Measurements from ENCODE around the gene NGDN.

NGDN gene

DNA sequence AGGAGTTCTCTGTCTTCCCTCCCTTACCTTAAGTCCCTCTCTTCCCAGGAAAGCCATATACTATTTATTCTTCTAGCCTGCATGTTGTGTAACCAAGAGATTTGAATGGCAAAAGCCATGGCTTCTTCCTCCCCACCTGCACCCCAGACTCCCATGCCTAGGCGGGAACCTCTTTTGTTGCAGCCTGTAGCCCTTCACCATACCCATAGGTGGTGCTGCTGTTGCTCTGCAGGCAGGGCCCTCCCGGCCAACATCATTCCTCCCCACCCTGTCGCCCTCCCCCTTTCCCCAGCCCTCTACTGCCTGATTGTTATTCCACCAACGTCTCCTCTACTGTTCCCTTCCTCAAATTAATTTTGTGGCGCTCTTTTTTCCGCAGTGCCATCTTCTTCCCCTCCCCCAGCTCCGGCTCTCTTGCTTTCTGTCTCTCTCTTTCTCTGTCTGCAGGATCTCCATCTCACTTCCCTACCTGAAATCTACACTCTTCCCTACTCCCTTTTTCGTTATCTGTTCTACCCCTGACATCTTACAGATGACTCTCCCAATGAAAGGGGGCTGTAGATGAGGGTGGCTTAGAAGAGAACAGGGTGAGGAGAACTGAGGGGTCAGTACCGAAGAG, 13.8 kb downstream of the NGDN start:
- Histone ChIP-seq H3K27ac (ENCODE audit: insufficient read depth in 1 of 2, low read depth in 1 of 2, low read length in 2 of 2, poor library complexity in 1 of 2, severe bottlenecking in 2 of 2) (no peak overlapping the region), H3K9me3 (ENCODE audit: control extremely low read depth in 1 of 5, control insufficient read depth in 4 of 5, insufficient read depth in 2 of 5, low read depth in 1 of 5, low read length in 4 of 5) (no peaks in the 10 kb centered on the region), H3K4me1 (ENCODE audit: control extremely low read depth in 1 of 4, control insufficient read depth in 4 of 4, insufficient read depth in 4 of 4, low read length in 3 of 4) (peaks cover 0 to 2% (median 0%) of the 10 kb centered on the region in 4 experiments), H3K4me3 (ENCODE audit: control insufficient read depth in 1 of 7, extremely low read depth in 1 of 7, insufficient read depth in 4 of 7, low read depth in 2 of 7, low read length in 6 of 7) (no peak overlapping the region), H3K36me3 (ENCODE audit: control insufficient read depth in 4 of 4, insufficient read depth in 4 of 4, low read length in 3 of 4) (peaks cover 0 to 15% (median 6%) of the 10 kb centered on the region in 4 experiments), H3K27me3 (replicated peaks in 2 of 5; ENCODE audit: control insufficient read depth in 4 of 5, insufficient read depth in 5 of 5, low read length in 4 of 5) (no peaks in the 10 kb centered on the region)
- ChIA-PET POLR2A (no interaction called here), CTCF (interaction anchor here (1.0 to 16.7 kb wide), 9 partner anchors 8 to 80 kb away, joined by 3 to 519 read pairs (median 4); partner anchors contain the start of genes AP1G2 and THTPA)
- peak; percentile 26 to 40 (median 35) for DNase-seq
- 78% methylated on average over 8 of the region's 9 CpGs for WGBS (ENCODE audit: insufficient coverage)

DNA sequence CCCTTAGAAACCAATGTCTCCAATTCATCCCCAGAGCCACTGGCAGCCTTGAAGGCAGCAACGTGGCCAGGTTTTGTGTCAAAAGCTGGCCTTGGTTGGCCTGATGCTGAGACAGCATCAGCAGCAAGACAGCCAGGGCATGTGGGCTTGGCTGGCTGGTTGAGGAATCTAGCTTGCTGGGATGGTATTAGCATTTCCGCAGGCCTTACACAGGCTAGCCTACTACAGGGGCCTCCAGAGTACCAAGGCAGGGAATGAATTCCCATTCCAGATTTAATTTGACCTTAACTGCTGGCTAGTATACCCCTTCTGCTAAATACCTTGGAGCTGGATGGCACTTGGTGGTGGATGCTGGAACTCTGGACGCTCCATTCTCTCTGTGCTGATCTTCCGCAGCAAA, 15.8 kb downstream of the NGDN start:
- H3K27ac ChIP-seq (ENCODE audit: insufficient read depth in 1 of 2, low read depth in 1 of 2, low read length in 2 of 2, poor library complexity in 1 of 2, severe bottlenecking in 2 of 2): no peak overlapping the region
- H3K9me3 ChIP-seq (ENCODE audit: control extremely low read depth in 1 of 5, control insufficient read depth in 4 of 5, insufficient read depth in 2 of 5, low read depth in 1 of 5, low read length in 4 of 5): no peaks in the 10 kb centered on the region
- ChIA-PET POLR2A (no interaction called here), CTCF (interaction anchor here (1.3 to 16.7 kb wide), 9 partner anchors 10 to 78 kb away, joined by 3 to 519 read pairs (median 7); partner anchors contain the start of genes AP1G2 and THTPA)
- H3K36me3 ChIP-seq (ENCODE audit: control insufficient read depth in 4 of 4, insufficient read depth in 4 of 4, low read length in 3 of 4): peaks cover 0 to 13% (median 6%) of the 10 kb centered on the region in 4 experiments
- H3K4me1 ChIP-seq (ENCODE audit: control extremely low read depth in 1 of 4, control insufficient read depth in 4 of 4, insufficient read depth in 4 of 4, low read length in 3 of 4): peaks cover 0 to 2% (median 0%) of the 10 kb centered on the region in 4 experiments
- WGBS (ENCODE audit: insufficient coverage): 96% methylated on average over 3 of the region's 4 CpGs
- no peak overlapping the region for H3K4me3 ChIP-seq (ENCODE audit: control insufficient read depth in 1 of 7, extremely low read depth in 1 of 7, insufficient read depth in 4 of 7, low read depth in 2 of 7, low read length in 6 of 7)
- DNase-seq: no peak
- H3K27me3 ChIP-seq (replicated peaks in 2 of 5; ENCODE audit: control insufficient read depth in 4 of 5, insufficient read depth in 5 of 5, low read length in 4 of 5): no peaks in the 10 kb centered on the region

- WGBS (ENCODE audit: insufficient coverage): 38% methylated on average over 2 of the region's 2 CpGs
- POLR2A ChIA-PET: no interaction called here
Measured at GRCh38 chr14:23486036-23486435, 16.5 kb downstream of the NGDN start.

GRCh38 chr14:23487216-23487615, 17.7 kb downstream of the NGDN start:
- peaks cover 0 to 10% (median 3%) of the 10 kb centered on the region in 4 experiments for H3K36me3 ChIP-seq (ENCODE audit: control insufficient read depth in 4 of 4, insufficient read depth in 4 of 4, low read length in 3 of 4)
- no peak for DNase-seq
- no peaks in the 10 kb centered on the region for H3K9me3 ChIP-seq (ENCODE audit: control extremely low read depth in 1 of 5, control insufficient read depth in 4 of 5, insufficient read depth in 2 of 5, low read depth in 1 of 5, low read length in 4 of 5)
- H3K27me3 ChIP-seq (replicated peaks in 2 of 5; ENCODE audit: control insufficient read depth in 4 of 5, insufficient read depth in 5 of 5, low read length in 4 of 5): no peaks in the 10 kb centered on the region
- H3K4me1 ChIP-seq (ENCODE audit: control extremely low read depth in 1 of 4, control insufficient read depth in 4 of 4, insufficient read depth in 4 of 4, low read length in 3 of 4): peaks cover 0 to 2% (median 0%) of the 10 kb centered on the region in 4 experiments
- no CpG with 5 or more reads among the region's 7 CpGs for WGBS (ENCODE audit: insufficient coverage)
- ChIA-PET POLR2A (no interaction called here), CTCF (interaction anchor here (1.5 to 16.7 kb wide), 2 partner anchors 52 to 76 kb away, joined by 5 to 519 read pairs; partner anchors contain the start of genes AP1G2 and THTPA)
- no peak overlapping the region for H3K4me3 ChIP-seq (ENCODE audit: control insufficient read depth in 1 of 7, extremely low read depth in 1 of 7, insufficient read depth in 4 of 7, low read depth in 2 of 7, low read length in 6 of 7)
- H3K27ac ChIP-seq (ENCODE audit: insufficient read depth in 1 of 2, low read depth in 1 of 2, low read length in 2 of 2, poor library complexity in 1 of 2, severe bottlenecking in 2 of 2): no peak overlapping the region

More at GRCh38 chr14:23486036-23486435, 16.5 kb downstream of the NGDN start:
- Histone ChIP-seq H3K36me3 (ENCODE audit: control insufficient read depth in 4 of 4, insufficient read depth in 4 of 4, low read length in 3 of 4) (peaks cover 0 to 10% (median 3%) of the 10 kb centered on the region in 4 experiments), H3K27ac (ENCODE audit: insufficient read depth in 1 of 2, low read depth in 1 of 2, low read length in 2 of 2, poor library complexity in 1 of 2, severe bottlenecking in 2 of 2) (no peak overlapping the region), H3K27me3 (replicated peaks in 2 of 5; ENCODE audit: control insufficient read depth in 4 of 5, insufficient read depth in 5 of 5, low read length in 4 of 5) (no peaks in the 10 kb centered on the region), H3K4me1 (ENCODE audit: control extremely low read depth in 1 of 4, control insufficient read depth in 4 of 4, insufficient read depth in 4 of 4, low read length in 3 of 4) (peaks cover 0 to 2% (median 0%) of the 10 kb centered on the region in 4 experiments), H3K9me3 (ENCODE audit: control extremely low read depth in 1 of 5, control insufficient read depth in 4 of 5, insufficient read depth in 2 of 5, low read depth in 1 of 5, low read length in 4 of 5) (no peaks in the 10 kb centered on the region), H3K4me3 (ENCODE audit: control insufficient read depth in 1 of 7, extremely low read depth in 1 of 7, insufficient read depth in 4 of 7, low read depth in 2 of 7, low read length in 6 of 7) (no peak overlapping the region)
- CTCF ChIA-PET: interaction anchor here (1.3 to 16.7 kb wide), 7 partner anchors 10 to 77 kb away, joined by 3 to 519 read pairs (median 9); partner anchors contain the start of genes AP1G2 and THTPA
- no peak for DNase-seq

DNA sequence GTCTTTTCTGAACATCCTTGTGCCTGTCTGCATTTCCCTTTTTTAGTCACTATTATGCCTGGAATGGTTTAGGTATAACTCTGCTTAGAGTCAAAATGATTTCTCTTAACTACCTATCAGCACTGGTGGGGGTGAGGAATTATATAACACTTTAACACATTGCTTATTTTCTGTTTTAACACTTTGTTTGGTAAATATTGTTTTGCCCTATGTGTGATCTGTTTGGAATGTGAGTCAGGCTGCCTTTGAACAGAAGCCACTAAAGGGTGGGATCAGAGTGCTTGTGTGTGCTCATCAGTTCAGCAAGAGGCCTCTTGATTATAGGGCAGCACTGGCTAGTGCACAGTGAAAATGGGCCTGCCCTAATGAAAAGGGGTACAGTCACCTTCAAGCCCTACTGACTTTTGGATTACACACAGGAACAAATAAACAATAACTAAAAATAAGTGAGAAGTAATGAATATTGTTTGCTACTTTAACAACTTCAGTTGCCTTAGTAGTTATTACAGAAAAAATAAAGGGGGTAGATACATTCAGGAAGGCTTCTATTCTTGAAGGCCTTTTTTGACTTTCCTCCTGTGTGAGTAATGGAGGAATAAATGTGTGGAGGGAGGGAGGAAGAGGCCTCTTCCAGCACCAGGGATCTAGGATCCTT, 23.2 kb downstream of the NGDN start:
- H3K36me3 ChIP-seq (ENCODE audit: control insufficient read depth in 4 of 4, insufficient read depth in 4 of 4, low read length in 3 of 4): peaks cover 0 to 2% (median 0%) of the 10 kb centered on the region in 4 experiments
- H3K27me3 ChIP-seq (replicated peaks in 2 of 5; ENCODE audit: control insufficient read depth in 4 of 5, insufficient read depth in 5 of 5, low read length in 4 of 5): no peaks in the 10 kb centered on the region
- ChIA-PET CTCF (interaction anchor here (1.1 to 1.3 kb wide), 2 partner anchors 17 to 67 kb away, joined by 3 to 4 read pairs; no protein-coding TSS in a partner anchor), POLR2A (no interaction called here)
- H3K27ac ChIP-seq (ENCODE audit: insufficient read depth in 1 of 2, low read depth in 1 of 2, low read length in 2 of 2, poor library complexity in 1 of 2, severe bottlenecking in 2 of 2): no peak overlapping the region
- H3K4me1 ChIP-seq (ENCODE audit: control extremely low read depth in 1 of 4, control insufficient read depth in 4 of 4, insufficient read depth in 4 of 4, low read length in 3 of 4): no peaks in the 10 kb centered on the region
- DNase-seq: no peak
- H3K4me3 ChIP-seq (ENCODE audit: control insufficient read depth in 1 of 7, extremely low read depth in 1 of 7, insufficient read depth in 4 of 7, low read depth in 2 of 7, low read length in 6 of 7): no peak overlapping the region
- H3K9me3 ChIP-seq (ENCODE audit: control extremely low read depth in 1 of 5, control insufficient read depth in 4 of 5, insufficient read depth in 2 of 5, low read depth in 1 of 5, low read length in 4 of 5): no peaks in the 10 kb centered on the region

- CTCF ChIA-PET: interaction anchor here (0.8 to 5.6 kb wide), 4 partner anchors 10 to 69 kb away, joined by 3 to 26 read pairs (median 4); no protein-coding TSS in a partner anchor
- Histone ChIP-seq H3K9me3 (ENCODE audit: control extremely low read depth in 1 of 5, control insufficient read depth in 4 of 5, insufficient read depth in 2 of 5, low read depth in 1 of 5, low read length in 4 of 5) (no peaks in the 10 kb centered on the region), H3K27me3 (replicated peaks in 2 of 5; ENCODE audit: control insufficient read depth in 4 of 5, insufficient read depth in 5 of 5, low read length in 4 of 5) (no peaks in the 10 kb centered on the region), H3K27ac (ENCODE audit: insufficient read depth in 1 of 2, low read depth in 1 of 2, low read length in 2 of 2, poor library complexity in 1 of 2, severe bottlenecking in 2 of 2) (no peak overlapping the region), H3K36me3 (ENCODE audit: control insufficient read depth in 4 of 4, insufficient read depth in 4 of 4, low read length in 3 of 4) (no peaks in the 10 kb centered on the region), H3K4me3 (ENCODE audit: control insufficient read depth in 1 of 7, extremely low read depth in 1 of 7, insufficient read depth in 4 of 7, low read depth in 2 of 7, low read length in 6 of 7) (no peak overlapping the region), H3K4me1 (ENCODE audit: control extremely low read depth in 1 of 4, control insufficient read depth in 4 of 4, insufficient read depth in 4 of 4, low read length in 3 of 4) (no peaks in the 10 kb centered on the region)
- POLR2A ChIA-PET: no interaction called here
- no peak for DNase-seq
- 86% methylated on average over 1 of the region's 2 CpGs for WGBS (ENCODE audit: insufficient coverage)
Measured at GRCh38 chr14:23494223-23494622, 24.7 kb downstream of the NGDN start.

DNA sequence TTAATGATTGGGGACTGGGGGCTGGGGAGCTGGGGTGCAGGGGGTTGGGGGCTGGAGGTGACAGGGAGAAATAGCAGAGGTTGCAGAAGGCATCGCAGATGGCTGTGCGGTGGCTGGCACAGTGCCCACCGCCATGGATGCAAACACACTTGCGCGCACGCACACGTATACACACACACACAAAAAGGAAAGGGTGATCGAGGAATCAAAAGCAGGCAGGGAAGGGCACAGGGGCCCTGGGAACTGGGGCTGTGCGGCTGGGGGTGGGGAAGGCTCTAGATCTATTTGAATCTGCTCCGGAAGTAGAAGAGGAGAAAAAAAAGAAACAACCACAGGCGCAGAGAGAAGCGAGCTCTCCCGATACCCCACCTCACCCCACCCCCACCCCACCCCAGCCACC, 42.7 kb downstream of the NGDN start:
- WGBS (ENCODE audit: insufficient coverage): 50% methylated on average over 1 of the region's 13 CpGs
- H3K4me1 ChIP-seq (ENCODE audit: control extremely low read depth in 1 of 4, control insufficient read depth in 4 of 4, insufficient read depth in 4 of 4, low read length in 3 of 4): peaks cover 0 to 5% (median 3%) of the 10 kb centered on the region in 4 experiments
- DNase-seq: peak; percentile 11 to 57 (median 52)

More for the DNA sequence above, 42.7 kb downstream of the NGDN start:
- Histone ChIP-seq H3K27ac (ENCODE audit: insufficient read depth in 1 of 2, low read depth in 1 of 2, low read length in 2 of 2, poor library complexity in 1 of 2, severe bottlenecking in 2 of 2) (no peak overlapping the region), H3K27me3 (replicated peaks in 2 of 5; ENCODE audit: control insufficient read depth in 4 of 5, insufficient read depth in 5 of 5, low read length in 4 of 5) (no peaks in the 10 kb centered on the region), H3K4me3 (ENCODE audit: control insufficient read depth in 1 of 7, extremely low read depth in 1 of 7, insufficient read depth in 4 of 7, low read depth in 2 of 7, low read length in 6 of 7) (peak overlapping the region in 4 of 7 experiments; percentile 6 to 62 (median 37)), H3K36me3 (ENCODE audit: control insufficient read depth in 4 of 4, insufficient read depth in 4 of 4, low read length in 3 of 4) (peaks cover 0 to 3% (median 0%) of the 10 kb centered on the region in 4 experiments), H3K9me3 (ENCODE audit: control extremely low read depth in 1 of 5, control insufficient read depth in 4 of 5, insufficient read depth in 2 of 5, low read depth in 1 of 5, low read length in 4 of 5) (no peaks in the 10 kb centered on the region)
- ChIA-PET CTCF (interaction anchor here (0.7 to 1.3 kb wide), 3 partner anchors 9 to 34 kb away, joined by 3 read pairs; no protein-coding TSS in a partner anchor), POLR2A (no interaction called here)

All from common myeloid progenitor, CD34-positive (primary cell).